ENCODE measurements around the gene SPA17. TPM values are rescaled to one million over a fixed set of nuclear protein-coding genes. Genes with fewer than 3 reads are reported as not detected.

The SPA17 gene
- total RNA-seq, 1 donor from 2014 or later: 4.5 TPM

GRCh38 chr11:124662106-124662505 is 11.6 kb upstream of the SPA17 start:
- no peak for DNase-seq

- DNase-seq: no peak
These were observed 9.8 kb upstream of the SPA17 start for GRCh38 chr11:124663861-124664260.

GRCh38 chr11:124667601-124668000 is 6.1 kb upstream of the SPA17 start:
- no peak for DNase-seq

- DNase-seq: peak; percentile 63
These were observed 4.5 kb upstream of the SPA17 start for GRCh38 chr11:124669193-124669592.

GRCh38 chr11:124670732-124671131 is 3.0 kb upstream of the SPA17 start:
- DNase-seq: no peak

GRCh38 chr11:124672536-124673215 is 1.0 kb upstream of the SPA17 start:
- DNase-seq: no peak

GRCh38 chr11:124674168-124674517 is 439 bp downstream of the SPA17 start:
- DNase-seq: no peak

GRCh38 chr11:124674571-124674970 is 867 bp downstream of the SPA17 start:
- no peak for DNase-seq

GRCh38 chr11:124676386-124676785 is 2.7 kb downstream of the SPA17 start:
- DNase-seq: no peak

GRCh38 chr11:124678416-124678815 is 4.7 kb downstream of the SPA17 start:
- DNase-seq: no peak

GRCh38 chr11:124681421-124681820 is 7.7 kb downstream of the SPA17 start:
- no peak for DNase-seq

GRCh38 chr11:124682443-124682842 is 8.7 kb downstream of the SPA17 start:
- DNase-seq: no peak

GRCh38 chr11:124693142-124693541 is 19.4 kb downstream of the SPA17 start:
- DNase-seq: no peak

GRCh38 chr11:124699547-124699946 is 25.8 kb downstream of the SPA17 start:
- DNase-seq: no peak

- no peak for DNase-seq
These were observed 26.3 kb downstream of the SPA17 start for GRCh38 chr11:124700028-124700427.

GRCh38 chr11:124707829-124708228 is 34.1 kb downstream of the SPA17 start:
- DNase-seq: no peak

GRCh38 chr11:124712392-124712791 is 38.7 kb downstream of the SPA17 start:
- DNase-seq: no peak

- no peak for DNase-seq
These were observed 42.9 kb downstream of the SPA17 start for GRCh38 chr11:124716591-124716990.

GRCh38 chr11:124717421-124717785 is 43.7 kb downstream of the SPA17 start:
- no peak for DNase-seq

GRCh38 chr11:124717786-124718651 is 44.3 kb downstream of the SPA17 start:
- DNase-seq: no peak

- no peak for DNase-seq
These were observed 45.1 kb downstream of the SPA17 start for GRCh38 chr11:124718801-124719200.

GRCh38 chr11:124719534-124719933 is 45.8 kb downstream of the SPA17 start:
- DNase-seq: no peak

GRCh38 chr11:124722176-124722575 is 48.5 kb downstream of the SPA17 start:
- DNase-seq: no peak

Measured in tongue (tissue), 2 donors.